ENCODE results near the gene TMEM150B.

DNA sequence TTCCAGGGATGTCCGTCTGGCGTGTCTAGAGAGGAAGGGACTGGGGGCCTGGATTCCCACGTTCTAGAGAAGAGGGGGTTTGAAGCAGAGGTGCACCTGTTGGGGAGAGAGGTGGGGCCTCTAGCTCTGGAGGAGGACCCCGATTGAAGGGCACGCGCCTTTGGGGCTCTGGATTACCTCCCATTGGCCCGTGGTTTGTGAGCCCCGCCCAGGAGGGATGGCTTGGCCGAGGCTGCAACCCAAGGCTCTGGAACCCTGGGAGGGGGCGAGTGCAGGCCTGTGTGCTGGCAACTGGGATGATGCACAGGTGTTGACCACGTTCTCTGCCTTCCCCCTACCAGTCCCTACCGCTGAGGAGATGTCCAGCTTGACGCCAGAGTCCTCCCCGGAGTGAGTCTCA is 20.2 kb downstream of the TMEM150B start:
- TF ChIP-seq, protein P1, sequence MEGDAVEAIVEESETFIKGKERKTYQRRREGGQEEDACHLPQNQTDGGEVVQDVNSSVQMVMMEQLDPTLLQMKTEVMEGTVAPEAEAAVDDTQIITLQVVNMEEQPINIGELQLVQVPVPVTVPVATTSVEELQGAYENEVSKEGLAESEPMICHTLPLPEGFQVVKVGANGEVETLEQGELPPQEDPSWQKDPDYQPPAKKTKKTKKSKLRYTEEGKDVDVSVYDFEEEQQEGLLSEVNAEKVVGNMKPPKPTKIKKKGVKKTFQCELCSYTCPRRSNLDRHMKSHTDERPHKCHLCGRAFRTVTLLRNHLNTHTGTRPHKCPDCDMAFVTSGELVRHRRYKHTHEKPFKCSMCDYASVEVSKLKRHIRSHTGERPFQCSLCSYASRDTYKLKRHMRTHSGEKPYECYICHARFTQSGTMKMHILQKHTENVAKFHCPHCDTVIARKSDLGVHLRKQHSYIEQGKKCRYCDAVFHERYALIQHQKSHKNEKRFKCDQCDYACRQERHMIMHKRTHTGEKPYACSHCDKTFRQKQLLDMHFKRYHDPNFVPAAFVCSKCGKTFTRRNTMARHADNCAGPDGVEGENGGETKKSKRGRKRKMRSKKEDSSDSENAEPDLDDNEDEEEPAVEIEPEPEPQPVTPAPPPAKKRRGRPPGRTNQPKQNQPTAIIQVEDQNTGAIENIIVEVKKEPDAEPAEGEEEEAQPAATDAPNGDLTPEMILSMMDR (IDR thresholded peaks at IDR 0.05; ENCODE audit: borderline replicate concordance, extremely low read depth, low read length, poor library complexity, severe bottlenecking), result no peak
- TF ChIP-seq EZH2 (IDR thresholded peaks at IDR 0.05; ENCODE audit: borderline replicate concordance, low read depth, low read length, severe bottlenecking), result no peak

Data from DND-41 (cell line).